ENCODE results near the gene HOXA9.

- TF ChIP-seq, protein P1, sequence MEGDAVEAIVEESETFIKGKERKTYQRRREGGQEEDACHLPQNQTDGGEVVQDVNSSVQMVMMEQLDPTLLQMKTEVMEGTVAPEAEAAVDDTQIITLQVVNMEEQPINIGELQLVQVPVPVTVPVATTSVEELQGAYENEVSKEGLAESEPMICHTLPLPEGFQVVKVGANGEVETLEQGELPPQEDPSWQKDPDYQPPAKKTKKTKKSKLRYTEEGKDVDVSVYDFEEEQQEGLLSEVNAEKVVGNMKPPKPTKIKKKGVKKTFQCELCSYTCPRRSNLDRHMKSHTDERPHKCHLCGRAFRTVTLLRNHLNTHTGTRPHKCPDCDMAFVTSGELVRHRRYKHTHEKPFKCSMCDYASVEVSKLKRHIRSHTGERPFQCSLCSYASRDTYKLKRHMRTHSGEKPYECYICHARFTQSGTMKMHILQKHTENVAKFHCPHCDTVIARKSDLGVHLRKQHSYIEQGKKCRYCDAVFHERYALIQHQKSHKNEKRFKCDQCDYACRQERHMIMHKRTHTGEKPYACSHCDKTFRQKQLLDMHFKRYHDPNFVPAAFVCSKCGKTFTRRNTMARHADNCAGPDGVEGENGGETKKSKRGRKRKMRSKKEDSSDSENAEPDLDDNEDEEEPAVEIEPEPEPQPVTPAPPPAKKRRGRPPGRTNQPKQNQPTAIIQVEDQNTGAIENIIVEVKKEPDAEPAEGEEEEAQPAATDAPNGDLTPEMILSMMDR (IDR thresholded peaks at IDR 0.05; ENCODE audit: insufficient read depth, low read depth, low read length): no peak
- TF ChIP-seq EZH2 (IDR thresholded peaks at IDR 0.05; ENCODE audit: insufficient read depth, low read length): peak; percentile 72
Observed at GRCh38 chr7:27213433-27214238, 48.3 kb upstream of the HOXA9 start.

All from astrocyte (in vitro differentiated cells and primary cell).